Stimulated activated CD8-positive, alpha-beta memory T cell treated with anti-CD3 and anti-CD28 coated beads, Interleukin-15, amount 100 ng/mL, for 1 hour (primary cell): ENCODE results near the gene GNA14.
"Not testable (repeated sequence)": the region's sequence is repeated elsewhere in the genome, so short reads cannot be mapped to it uniquely, and the experiment has no call there.

Source experiments
- DNase-seq: peaks from one replicate; pipeline ENCODE4 v3.0.0-alpha.2; 2020; ENCODE audit warnings: low read depth

GNA14 gene

DNA sequence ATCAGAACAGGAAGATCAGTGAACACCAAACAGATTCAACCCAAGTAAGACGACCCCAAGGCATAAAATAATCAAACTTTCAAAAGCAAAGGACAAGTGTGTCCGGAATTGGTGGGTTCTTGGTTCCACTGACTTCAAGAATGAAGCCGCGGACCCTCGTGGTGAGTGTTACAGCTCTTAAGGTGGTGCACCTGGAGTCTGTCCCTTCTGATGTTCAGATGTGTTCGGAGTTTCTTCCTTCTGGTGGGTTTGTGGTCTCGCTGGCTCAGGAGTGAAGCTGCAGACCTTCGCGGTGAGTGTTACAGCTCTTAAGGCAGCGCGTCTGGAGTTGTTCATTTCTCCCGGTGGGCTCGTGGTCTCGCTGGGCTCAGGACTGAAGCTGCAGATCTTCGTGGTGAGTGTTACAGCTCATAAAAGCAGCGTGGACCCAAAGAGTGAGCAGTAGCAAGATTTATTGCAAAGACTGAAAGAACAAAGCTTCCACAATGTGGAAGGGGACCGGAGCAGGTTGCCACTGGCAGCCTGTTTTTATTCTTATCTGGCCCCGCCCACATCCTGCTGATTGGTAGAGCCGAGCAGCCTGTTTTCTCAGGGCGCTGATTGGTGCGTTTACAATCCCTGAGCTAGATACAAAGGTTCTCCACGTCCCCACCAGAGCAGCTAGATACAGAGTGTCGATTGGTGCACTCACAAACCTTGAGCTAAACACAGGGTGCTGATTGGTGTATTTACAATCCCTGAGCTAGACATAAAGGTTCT, 158.5 kb downstream of the GNA14 start:
- not testable (repeated sequence) for DNase-seq

DNA sequence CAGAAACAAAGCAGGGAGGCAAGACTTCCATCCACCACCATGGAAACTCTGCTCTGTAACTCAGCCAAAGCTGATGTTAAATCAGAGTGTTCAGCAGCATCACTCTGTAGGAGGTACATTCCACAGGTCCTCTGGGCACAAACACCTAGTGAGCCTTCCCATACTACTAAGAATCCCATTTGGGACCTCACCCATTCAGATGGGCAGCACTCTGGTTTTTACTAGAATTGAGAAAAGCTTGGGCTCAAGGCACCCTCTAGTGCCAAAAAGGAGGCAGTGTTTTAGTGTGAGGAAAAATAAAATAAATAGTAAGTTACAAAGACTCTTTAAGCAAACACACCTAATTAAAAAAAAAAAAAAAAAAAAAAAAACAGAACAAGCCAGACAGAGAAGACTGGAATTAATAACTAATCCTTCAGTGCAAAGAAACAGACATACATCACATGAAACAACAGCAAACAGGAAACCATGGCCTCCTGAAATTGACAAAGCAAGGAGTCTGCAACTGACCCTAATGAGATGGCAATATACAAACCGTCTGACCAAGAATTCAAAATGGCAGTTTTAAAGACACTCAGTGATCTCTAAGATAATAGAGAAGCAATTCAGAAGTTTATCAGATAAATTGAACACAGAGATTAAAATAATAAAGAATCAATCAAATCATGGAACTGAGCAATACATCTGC, 159.5 kb downstream of the GNA14 start:
- DNase-seq = no peak

DNA sequence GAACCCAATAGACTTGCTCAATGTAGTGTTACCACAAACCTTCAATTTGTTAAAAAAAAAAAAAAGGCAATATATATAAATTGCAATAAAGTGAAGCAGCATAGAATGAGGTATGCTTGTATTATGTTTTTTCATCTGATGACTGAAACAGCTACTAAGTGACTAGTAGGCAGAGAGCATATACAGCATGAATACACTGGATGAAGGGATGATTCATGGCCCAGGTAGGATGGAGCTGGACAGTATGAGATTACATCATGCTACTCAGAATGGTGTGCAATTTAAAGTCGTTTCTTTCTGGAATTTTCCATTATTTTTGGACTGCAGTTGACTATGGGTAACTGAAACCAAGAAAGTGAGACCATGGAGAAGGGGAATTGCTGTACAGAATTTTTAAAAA, 161.2 kb downstream of the GNA14 start:
- no peak for DNase-seq

DNA sequence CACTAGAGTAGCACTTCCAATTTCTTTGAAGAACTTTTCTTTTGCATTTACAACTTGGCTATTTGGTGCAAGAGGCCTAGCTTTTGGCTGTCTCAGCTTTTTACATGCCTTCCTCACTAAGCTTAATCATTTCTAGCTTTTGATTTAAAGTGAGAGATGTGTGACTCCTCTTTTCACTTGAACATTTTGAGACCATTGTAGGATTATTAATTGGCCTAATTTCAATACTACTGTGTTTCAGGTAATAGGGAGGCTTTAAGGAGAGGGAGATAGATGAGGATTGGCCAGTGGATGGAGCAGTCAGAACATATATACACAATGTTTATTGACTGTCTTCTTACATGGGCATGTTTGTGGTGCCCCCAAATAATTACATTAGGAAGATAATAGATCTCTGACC, 161.7 kb downstream of the GNA14 start:
- DNase-seq = no peak

DNA sequence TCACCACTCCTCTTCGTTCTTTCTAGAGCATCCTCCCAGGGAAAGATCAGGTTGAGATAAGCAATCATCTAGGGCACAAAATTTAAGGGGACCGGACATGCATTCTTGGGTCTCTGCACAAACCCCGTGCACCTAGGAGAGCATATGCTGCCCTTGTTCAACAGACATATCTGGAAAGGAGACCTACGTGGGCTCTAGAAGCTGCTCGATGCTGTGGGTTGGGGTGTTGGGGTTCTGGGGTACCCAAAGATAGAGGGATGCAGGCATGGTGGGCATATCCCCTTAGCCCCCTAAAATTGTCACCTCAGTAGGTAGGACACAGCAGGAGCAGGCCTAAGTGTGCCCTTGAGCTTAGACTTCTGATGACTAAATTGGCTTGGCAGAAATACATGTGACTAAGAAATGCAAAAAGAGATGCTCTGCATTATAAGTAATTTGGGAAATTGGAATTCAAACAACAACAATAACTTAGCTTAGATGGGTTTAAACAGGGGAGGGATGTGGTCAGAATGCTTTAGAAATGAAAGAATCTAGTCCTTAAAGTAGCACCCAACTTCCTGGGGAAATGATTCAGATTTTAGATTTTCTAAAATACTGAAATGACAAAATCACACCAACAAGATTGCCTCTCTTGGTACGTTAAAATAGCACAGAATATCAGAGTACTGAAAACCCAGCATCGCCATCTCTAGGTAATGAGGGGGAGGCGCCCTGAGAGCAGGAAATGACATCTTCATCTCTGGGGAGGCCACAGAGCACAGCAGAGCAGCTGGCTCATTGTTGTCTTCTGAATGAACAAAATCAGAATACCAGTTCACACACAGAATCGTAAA, 172.3 kb downstream of the GNA14 start:
- DNase-seq = no peak

DNA sequence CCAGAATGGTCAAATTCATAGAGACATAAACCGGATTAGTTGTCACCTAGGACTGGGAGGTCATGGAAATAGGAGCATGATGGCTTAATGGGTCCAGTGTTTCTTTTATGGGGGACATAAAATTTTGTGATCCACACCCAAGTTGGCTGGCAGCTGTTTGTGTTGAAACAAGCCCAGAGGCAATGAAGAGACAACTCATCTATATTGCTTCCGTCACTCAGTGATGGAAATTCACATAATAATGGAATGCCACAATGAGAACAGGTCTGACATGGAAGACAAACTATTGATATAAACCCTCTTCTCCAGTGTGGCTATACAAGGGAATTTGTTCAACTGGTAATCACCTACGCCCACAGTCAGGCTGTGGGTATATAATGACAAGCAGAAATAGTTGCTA, 173.2 kb downstream of the GNA14 start:
- no peak for DNase-seq

DNA sequence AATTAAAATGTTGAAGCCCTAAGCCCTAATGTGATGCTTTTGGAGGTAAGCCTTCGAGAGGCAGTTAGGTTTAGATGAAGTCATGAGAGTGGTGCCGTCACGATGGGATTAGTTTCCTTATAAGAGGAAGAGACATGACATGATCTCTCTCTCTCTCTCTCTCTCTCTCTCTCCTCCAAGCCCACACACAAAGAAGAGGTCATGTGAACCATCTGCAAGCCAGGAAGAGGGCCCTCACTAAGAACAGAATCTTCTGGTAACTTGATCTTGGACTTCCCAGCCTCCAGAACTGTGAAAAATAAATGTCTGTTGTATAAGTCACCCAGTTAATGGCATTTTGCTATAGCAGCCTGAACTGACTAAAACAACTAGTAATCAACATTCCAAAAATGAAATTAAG, 175.5 kb downstream of the GNA14 start:
- no peak for DNase-seq

DNA sequence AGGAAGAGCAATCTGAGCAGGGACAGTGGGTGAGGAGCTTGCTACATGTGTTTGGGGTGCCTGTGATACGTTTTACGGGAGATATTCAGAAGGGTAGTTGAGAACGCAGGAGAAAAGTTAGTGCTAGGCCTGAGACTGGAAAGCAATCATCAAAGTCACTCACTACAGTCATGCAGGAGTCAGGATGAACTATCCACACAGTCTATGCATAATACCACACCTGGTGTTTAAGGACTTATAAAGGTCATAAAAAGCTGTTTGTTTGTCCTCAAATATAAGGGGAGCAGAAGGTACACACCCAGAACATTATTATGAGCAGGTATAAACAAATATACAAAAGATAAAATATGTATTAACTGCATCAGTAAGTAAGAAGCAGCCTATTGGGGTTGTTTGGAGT, 176.6 kb downstream of the GNA14 start:
- no peak for DNase-seq

DNA sequence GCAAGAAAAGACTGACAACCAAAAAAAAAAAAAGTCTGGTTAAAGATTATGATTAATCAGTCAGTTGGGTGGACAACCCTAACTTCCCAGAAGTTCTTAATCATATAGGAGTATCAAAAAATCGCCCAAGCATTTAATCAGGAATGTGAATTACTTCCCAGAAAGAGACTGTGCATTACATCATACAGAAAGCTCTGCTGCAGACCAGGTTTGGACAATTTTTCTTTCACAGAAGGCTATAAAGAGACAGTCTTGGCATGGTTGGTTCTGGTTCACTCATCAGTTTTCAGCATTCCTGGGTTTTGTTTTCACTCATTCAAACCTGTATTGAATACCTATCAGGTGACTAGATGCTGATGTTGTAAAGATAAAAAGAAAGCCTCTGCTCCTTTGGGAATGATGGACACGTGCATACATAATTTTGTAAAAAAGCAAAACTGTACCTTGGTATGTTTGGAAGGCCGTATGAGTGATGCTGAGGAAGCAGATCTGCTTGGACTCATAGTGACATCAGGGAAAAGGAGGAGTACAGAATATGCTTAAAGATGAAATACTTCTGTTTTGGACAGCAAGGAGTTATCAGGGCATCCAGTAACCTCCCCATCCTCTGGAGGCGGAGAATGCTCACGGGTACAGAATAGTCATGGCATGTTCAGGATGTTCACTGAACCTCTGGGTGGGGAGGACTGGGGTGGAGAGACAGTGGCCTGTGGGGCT, 178.4 kb downstream of the GNA14 start:
- no peak for DNase-seq

DNA sequence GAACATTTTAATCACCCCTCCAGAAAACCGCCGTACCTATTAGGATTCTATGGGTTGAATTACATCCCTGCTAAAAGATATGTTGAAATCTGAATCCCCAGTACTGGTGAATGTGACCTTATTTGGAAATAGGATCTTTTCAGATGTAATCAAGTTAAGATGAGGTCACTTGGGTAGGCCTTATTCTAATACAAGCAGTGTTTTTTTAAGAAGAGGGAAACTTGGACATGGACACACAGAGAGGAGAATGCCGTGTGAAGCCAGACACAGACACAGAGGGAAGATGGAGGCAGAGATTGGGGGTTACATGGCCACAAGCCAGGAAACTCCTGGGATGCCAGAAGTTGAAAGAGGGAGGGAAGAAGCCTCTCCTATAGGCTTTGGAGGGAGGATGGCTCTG, 183.5 kb downstream of the GNA14 start:
- DNase-seq = no peak

DNA sequence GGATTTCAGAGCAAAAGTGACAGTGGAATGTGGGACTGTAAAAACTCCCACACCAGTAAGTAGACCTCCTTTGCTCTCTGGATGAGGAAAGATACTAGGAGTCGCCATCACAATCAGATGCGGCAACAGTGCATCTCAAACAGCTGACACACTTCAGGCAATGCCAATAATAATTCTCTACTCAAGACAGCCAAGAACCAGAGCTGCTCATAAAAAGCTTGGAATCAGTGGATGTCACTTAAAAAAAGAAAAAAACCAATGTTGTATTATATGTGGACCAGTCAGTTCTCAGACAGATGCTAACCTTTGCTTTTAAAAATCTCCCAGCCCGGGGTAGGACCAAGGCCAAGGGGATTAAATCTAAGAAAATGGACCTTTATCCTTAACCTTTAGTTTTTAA, 185.0 kb downstream of the GNA14 start:
- DNase-seq = no peak

DNA sequence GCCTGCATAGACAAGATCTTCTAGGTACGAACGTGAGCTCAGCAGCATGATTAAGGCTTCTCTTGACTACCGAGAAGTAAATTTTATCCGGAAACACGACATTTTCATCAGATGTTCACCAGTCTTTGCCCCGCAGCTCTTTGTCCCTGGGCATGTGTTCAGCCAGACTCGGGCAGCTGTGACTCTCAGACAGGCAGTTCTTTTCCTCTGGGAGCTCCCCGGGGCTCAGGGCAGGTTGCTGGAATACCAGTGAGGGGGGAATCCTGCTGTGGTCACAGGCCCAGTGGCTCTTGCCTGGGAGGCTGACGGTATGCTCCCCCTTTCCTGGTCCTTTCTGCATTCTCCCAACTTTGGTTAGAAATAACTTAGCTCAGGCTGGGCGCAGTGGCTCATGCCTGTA, 186.1 kb downstream of the GNA14 start:
- DNase-seq = no peak

DNA sequence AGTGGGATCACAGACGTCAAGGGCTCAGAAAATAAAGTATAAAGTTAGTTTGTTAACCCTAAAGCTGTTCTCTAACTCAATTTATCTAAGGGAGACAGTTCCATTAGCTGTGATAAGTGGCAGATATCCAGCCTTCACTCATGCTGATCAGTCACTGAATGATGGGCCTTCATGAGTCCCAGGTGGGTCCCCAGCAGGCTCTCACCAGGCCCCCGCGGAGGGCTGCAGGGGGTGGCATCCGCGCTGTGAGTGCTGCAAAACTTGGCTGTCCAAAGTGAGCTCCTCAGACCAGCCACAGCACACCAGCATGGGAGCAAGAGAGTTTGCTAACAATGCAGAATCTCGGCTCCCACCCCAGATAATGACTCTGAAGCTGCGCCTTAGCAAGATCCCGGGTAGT, 187.2 kb downstream of the GNA14 start:
- DNase-seq = no peak

DNA sequence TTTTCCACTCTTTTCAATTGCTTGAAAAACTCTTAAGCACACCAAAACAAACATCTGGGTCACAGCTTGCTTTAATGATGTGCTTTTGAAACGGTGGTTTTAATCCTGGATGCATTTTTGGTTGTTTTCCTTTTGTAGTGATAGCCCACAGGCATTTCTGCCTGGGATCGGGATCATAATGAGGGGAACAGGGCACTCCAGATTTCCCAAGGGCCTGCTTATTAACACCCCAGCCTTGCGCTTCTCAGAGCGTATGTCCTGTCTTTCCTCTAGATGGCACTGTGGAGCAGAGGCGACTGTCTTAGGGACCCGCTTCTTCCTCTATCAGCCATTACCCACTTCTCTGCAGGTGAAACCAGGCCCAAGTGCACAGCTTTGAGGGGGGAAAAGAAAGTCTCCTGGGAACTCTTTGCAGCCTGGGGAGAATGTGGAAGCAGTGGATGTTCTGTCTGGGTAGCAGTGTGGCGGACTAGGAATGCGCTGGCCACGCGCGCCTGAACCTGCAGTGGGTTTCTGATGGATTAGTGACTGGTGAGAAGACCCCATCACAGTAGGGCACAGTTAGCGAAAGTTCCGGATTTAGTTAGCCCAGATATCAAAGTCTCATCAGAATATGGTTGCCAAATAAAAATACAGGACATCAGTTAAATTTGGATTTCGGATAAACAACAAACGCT, 190.1 kb downstream of the GNA14 start:
- peak; percentile 30 for DNase-seq

DNA sequence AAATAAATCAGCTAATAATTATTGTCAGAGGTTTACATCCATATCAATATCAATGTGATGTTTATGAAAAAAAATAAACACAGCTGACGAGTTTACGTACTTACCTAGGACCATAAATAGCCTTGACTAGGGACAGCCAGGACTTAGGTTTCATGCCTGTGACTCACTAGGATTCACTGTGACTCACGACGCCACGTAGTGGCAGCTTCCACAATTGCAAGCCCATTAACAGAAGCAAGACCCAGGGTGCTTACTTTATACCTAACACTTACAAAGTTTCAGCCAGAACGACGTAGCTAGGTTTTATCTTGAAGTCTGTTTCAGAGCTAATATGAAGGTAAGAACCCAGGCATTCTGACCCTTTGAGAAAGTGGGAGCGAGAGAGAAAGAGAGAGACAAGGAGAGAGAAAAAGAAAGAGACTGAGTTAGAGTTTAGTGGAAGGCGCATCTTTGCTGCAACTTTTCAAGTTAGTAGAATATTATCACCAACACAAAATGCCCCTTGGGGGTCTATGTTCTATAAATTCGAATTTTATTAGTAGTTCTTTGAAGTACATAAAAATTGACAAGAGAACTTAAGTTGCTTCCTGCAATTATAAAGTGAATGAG, 191.2 kb downstream of the GNA14 start:
- DNase-seq = peak; percentile 71

DNA sequence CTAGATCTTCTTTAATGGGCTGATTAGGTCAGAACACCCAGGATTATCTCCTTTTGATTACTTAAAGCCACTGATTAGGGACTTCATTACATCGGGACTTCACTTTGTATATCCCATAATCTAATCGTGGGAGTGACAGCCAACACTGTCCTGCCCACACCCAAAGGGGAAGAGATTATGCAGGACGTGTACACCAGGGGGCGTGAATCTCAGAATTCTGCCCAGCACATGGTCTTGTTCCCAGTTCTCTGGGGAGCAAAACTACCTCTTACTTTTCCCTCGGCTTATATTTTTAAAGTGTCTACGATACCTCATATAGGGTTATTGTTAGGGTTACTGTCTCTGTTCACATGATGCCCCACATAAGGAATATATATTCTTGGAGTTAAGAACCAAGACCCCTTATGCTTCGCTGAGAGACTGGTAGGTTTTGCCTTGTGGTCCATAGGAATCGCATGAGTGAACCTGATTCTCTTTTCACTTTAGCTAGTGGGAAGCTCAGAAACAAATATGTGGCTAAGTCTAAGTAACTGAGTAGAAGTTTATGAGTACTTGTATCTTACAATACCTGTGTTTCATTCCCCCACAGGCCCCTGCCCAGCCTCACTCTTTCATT, 192.7 kb downstream of the GNA14 start:
- DNase-seq = peak; percentile 10

DNA sequence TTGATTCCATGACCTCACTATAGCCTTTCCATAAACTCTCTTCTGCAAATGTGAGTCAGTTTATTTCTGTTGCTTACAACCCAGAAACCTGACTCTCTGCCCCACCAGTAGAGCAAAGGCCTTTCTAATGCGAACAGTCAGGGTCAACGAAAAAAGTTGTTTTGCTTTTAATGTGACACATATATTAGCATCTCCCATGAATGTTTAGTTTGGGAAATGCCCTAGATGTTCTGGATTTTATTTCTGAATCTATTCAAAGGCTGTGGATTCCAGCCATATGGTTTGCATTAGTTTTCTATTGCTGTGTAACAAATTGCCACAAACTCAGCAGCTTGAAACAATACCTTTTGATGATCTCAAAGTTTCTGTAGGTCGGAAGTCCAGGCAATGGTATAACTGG, 193.5 kb downstream of the GNA14 start:
- DNase-seq = no peak

DNA sequence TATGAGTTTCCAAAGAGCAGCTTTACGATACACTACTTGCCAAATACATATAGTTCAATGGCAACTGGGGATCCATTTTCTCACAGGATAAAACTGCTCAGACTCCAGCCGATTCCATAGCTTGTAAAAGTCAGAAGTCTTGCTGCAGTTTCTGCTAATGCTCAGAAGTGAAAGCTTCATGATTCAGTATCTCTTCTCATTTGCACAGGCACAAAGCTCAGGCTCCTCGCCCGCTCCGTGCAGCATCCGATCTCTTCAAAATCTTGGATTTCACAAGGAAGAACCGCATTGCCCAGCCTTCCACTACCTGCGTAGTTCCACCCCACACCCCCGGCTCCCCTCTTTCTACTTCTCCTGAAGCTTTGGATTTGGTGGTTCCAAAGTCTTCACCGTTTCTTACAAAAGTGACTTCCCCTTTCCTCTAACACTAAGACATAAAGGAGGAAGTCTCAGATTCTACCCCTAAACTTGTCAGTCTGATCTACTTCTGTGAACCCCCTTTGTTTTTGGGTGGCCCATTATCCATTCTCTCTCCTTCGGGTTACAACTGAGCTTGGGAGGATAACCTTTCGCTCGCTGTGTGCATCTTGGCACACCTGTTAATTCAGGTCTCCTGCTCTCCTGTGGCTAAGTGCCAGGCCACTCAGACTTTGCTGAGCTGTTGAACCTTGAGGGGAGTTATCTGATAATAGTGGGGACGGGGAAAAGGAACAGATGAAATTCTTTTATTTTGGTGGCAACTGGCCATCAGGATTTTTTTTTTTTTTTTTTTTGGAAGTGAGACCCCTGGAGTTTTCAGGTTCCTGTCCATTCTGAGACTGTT, 194.1 kb downstream of the GNA14 start:
- DNase-seq = no peak

DNA sequence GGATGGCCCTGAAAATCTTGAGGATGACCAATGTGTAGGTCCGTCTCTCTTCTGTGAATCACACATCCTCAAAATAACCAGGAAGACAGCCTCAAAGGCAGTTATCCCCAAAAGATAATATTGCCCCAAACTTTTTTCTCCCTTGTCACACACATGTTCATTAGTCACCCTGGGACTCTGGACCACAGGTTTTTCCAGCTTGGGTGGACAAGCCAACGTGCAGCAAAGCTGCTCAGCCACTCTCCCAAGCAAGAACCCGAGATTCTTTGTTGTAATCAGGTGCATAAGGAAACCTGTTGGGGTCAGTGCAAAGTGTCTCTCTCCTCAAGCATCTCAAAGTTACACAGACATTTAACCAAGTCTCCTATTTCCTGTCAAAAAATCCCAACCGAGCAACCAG, 196.6 kb downstream of the GNA14 start:
- no peak for DNase-seq

DNA sequence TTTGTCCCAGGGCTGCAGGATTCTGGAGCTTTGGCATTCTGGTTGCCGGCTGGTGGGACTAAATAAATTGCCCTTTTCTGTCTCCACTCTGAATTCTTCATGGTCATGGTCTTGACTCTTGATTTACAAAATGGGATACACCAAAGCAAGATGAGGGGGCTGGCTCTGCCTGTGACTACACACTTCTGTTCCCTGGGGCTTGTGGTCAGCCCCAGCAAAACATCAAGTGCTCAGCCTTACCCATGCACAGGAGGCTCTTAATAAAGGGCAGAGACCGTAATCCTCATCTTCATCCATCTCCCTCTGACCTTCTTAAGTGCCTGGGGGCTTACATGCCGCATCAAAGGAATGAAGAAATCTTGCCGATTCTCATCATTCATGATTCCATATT, 198.0 kb downstream of the GNA14 start:
- no peak for DNase-seq
